Peyer's patch (tissue), 4 donors: ENCODE measurements around the gene PEX16. TPM values are rescaled to one million over a fixed set of nuclear protein-coding genes. Genes with fewer than 3 reads are reported as not detected.
A peak's percentile ranks its signal among the peaks of the same experiment; 100 is the strongest.
"Not testable (repeated sequence)": the region's sequence is repeated elsewhere in the genome, so short reads cannot be mapped to it uniquely, and the experiment has no call there.

ENCODE experiments used
- DNase-seq, 3 donors: peaks; one replicate each; pipeline ENCODE4 v3.0.0-alpha.2; 2017 to 2019
- H3K27ac ChIP-seq, 4 donors: fragments of 200-600 bp; sonication (generic); one replicate each; pipeline ENCODE4 v1.5.1; 2016 to 2019
- H3K27me3 ChIP-seq, 2 donors: fragments of 200-600 bp; sonication (generic); one replicate each; pipeline ENCODE4 v1.5.1; 2019
- H3K36me3 ChIP-seq, 3 donors: fragments of 200-600 bp; sonication (generic); one replicate each; pipeline ENCODE4 v1.5.1; 2016 to 2019
- H3K4me1 ChIP-seq, 4 donors: fragments of 200-600 bp; sonication (generic); one replicate each; pipeline ENCODE4 v1.5.1; 2016 to 2019
- H3K4me3 ChIP-seq, 4 donors: fragments of 200-600 bp; sonication (generic); 1 replicate in 3 of 4; 2 replicates in 1 of 4; pipeline ENCODE4 v1.5.1; 2016 to 2019; ENCODE audit warnings: mild to moderate bottlenecking in 1 of 4
- H3K9me3 ChIP-seq, 4 donors: fragments of 200-600 bp; sonication (generic); one replicate each; pipeline ENCODE4 v1.5.1; 2016 to 2019; ENCODE audit warnings: mild to moderate bottlenecking in 1 of 4
- POLR2A ChIP-seq, 2 donors: fragments of 450-650 bp; IDR thresholded peaks; one replicate each; pipeline ENCODE4 v1.5.1; 2017; ENCODE audit warnings: antibody characterized with exemption in 2 of 2, mild to moderate bottlenecking in 2 of 2, moderate library complexity in 2 of 2
- total RNA-seq, 4 donors: library from RNA; depleted of rRNA; stranded (reverse); fragments of >200 nt; gene quantifications; one replicate each; pipeline ENCODE4 v1.1.0, GENCODE V29; 2016
- TF ChIP-seq, protein P1 (sequence below), 6 experiments: fragments of 450-650 bp in 4 of 6; fragments of 200-600 bp in 2 of 6; sonication (generic) in 1 of 6; IDR thresholded peaks; one replicate each; pipeline ENCODE4 v1.5.1; 2017 to 2019; ENCODE audit warnings: antibody characterized with exemption in 6 of 6, mild to moderate bottlenecking in 3 of 6, moderate library complexity in 1 of 6

PEX16 gene
- total RNA-seq, 4 donors from 2014 or later, result 46.2 to 66.8 (median 63.0) TPM

DNA sequence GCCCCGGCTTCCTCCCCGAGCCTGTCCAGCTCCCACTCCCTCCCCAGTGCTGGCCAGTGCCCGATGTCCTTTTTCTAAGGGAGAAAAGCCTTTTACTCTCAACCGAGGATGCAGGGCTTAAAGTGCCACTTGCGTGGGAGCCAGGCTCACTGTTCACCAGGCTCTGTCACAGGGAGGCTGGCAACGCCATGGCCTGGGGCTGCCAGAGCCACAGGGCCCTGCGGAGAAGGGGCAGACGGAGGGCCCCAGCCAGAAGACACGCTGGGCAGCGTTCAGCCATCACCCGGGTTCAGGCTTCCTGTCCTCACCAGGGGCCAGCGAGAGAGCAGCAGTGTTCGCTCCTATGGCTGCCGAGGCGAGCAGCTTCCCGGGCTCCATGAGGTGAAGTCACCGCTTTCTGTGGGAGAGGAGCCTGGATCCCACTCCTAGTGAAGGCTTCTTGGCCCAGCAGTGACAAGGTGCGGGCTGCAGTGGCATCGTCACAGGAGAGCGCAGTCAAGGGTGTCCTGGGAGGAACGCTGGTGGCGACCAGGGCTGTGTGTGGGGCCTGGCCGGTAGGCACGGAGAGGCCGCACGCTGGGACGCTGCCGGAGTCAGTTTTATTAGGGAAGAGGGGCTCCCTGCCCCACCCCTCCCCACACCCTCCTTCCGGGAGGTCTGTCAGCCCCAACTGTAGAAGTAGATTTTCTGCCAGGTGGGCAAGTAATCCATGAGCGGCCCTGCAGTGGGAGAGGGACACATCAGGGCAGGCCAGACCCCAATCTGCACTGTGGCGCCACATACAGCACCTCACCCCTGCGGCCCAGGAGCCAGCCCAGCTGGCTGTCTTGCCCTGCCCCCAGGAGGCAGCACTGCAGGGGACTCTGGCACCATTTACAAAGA is 7.8 kb downstream of the PEX16 start:
- no peak overlapping the region for H3K4me3 ChIP-seq
- no peak for TF ChIP-seq POLR2A (IDR thresholded peaks at IDR 0.05)
- TF ChIP-seq, protein P1, sequence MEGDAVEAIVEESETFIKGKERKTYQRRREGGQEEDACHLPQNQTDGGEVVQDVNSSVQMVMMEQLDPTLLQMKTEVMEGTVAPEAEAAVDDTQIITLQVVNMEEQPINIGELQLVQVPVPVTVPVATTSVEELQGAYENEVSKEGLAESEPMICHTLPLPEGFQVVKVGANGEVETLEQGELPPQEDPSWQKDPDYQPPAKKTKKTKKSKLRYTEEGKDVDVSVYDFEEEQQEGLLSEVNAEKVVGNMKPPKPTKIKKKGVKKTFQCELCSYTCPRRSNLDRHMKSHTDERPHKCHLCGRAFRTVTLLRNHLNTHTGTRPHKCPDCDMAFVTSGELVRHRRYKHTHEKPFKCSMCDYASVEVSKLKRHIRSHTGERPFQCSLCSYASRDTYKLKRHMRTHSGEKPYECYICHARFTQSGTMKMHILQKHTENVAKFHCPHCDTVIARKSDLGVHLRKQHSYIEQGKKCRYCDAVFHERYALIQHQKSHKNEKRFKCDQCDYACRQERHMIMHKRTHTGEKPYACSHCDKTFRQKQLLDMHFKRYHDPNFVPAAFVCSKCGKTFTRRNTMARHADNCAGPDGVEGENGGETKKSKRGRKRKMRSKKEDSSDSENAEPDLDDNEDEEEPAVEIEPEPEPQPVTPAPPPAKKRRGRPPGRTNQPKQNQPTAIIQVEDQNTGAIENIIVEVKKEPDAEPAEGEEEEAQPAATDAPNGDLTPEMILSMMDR (IDR thresholded peaks at IDR 0.05), result no peak
- no peak for DNase-seq
- H3K4me1 ChIP-seq, result peaks cover 0 to 21% (median 0%) of the 10 kb centered on the region in 4 donors
- no peaks in the 10 kb centered on the region for H3K9me3 ChIP-seq
- H3K27ac ChIP-seq, result no peak overlapping the region
- peaks cover 0 to 58% (median 0%) of the 10 kb centered on the region in 3 donors for H3K36me3 ChIP-seq
- no peaks in the 10 kb centered on the region for H3K27me3 ChIP-seq

DNA sequence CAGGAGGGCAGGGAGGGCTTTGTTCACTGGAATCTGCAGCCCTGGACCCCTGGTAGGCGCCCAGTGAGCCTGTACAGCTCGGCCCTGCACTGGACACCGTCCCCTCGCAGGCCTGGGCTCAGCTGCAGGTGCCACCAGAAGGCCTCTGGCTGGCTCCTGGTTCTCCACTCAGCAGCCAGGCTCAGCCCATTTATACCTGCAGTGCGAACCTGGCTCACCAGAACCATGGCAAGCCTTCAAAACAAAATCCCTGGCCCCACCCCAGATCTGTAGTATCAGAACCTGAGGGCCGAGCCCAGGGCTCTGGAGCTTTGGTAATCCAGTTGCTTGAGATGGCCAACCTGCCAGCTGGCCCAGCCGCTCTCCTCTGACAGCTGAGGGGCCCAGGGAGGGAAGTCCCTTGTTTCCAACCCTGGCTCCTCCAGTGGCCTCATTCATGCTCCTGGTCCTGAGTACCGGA is 9.7 kb downstream of the PEX16 start:
- Histone ChIP-seq H3K9me3 (no peaks in the 10 kb centered on the region), H3K4me3 (no peak overlapping the region), H3K36me3 (peaks cover 0 to 40% (median 0%) of the 10 kb centered on the region in 3 donors), H3K27ac (no peak overlapping the region), H3K4me1 (peaks cover 0 to 21% (median 0%) of the 10 kb centered on the region in 4 donors), H3K27me3 (no peaks in the 10 kb centered on the region)
- no peak for DNase-seq
- TF ChIP-seq, protein P1 (IDR thresholded peaks at IDR 0.05), result no peak
- TF ChIP-seq POLR2A (IDR thresholded peaks at IDR 0.05), result no peak

DNA sequence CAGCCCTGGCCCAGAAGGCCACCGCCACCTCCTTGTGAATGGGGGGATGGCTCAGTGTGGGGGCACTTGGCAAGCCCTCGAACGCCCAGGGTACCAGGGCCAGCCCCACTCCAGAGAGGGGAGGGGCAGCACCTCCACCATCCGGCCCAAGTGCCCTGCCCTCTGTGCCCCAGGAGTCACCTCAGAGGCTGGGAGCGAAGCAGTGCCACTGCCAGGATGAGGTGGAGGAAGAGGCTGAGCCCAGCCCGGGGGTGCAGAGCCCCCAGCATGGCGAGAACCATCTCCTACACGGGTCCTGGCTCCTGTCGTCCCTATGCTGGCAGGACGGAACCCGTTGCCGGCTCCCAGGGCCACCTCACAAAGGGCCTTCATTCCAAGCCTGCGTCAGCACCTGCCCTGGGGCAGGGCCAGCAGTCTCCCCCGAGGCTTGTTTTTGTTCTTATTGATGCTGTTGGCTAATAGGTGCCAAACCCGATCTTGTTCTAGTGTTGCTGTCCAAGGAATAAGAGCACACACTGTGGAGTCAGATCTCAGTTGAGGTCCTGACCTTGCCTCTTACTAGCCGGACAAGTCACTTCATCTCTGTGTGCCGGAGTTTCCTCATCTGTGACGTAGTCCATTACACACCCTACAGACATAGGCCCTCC is 10.6 kb downstream of the PEX16 start, which contains the start of gene FREY1:
Gene FREY1 (minus strand): TSS at position 307 of the 647 bp plus-strand sequence. CDS start 26 bp downstream, at position 281.
- Histone ChIP-seq H3K4me1 (peaks cover 0 to 21% (median 0%) of the 10 kb centered on the region in 4 donors), H3K27me3 (no peaks in the 10 kb centered on the region), H3K9me3 (no peaks in the 10 kb centered on the region), H3K27ac (no peak within 1 kb of the TSS), H3K4me3 (no peak within 1 kb of the TSS), H3K36me3 (peaks cover 0 to 32% (median 0%) of the 10 kb centered on the region in 3 donors)
- TF ChIP-seq, protein P1 (IDR thresholded peaks at IDR 0.05), result no peak
- no peak for TF ChIP-seq POLR2A (IDR thresholded peaks at IDR 0.05)
- no peak for DNase-seq

DNA sequence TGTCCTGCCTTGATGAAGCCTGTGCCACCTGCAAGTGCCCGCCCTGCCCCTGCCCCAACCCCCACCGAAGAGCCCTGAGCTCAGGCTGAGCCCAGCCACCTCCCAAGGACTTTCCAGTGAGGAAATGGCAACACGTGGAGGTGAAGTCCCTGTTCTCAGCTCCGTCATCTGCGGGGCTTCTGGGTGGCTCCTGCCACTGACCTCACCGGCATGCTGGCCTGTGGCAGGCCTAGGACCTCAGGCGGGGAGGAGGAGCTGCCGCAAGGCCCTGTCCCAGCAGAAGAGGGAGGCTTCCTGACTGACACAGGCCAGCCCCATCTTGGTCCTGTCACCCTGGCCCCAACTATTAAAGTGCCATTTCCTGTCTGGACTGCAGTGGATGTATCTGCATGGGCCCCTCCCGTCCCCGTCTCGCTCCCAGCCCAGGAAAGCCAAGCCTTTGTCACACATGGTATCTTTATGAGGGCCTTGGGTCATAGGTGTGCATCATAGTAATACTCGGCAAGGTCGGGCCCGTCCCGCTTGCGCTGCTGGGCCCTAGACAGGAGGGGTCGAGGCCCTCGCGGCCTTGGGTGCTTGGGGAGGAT is 11.5 kb downstream of the PEX16 start:
- Histone ChIP-seq H3K9me3 (no peaks in the 10 kb centered on the region), H3K27me3 (no peaks in the 10 kb centered on the region), H3K36me3 (peaks cover 0 to 23% (median 0%) of the 10 kb centered on the region in 3 donors), H3K27ac (no peak overlapping the region), H3K4me3 (no peak overlapping the region), H3K4me1 (peaks cover 0 to 21% (median 0%) of the 10 kb centered on the region in 4 donors)
- no peak for TF ChIP-seq POLR2A (IDR thresholded peaks at IDR 0.05)
- TF ChIP-seq, protein P1 (IDR thresholded peaks at IDR 0.05), result no peak
- DNase-seq, result peak in 1 of 3 donors; percentile 63

DNA sequence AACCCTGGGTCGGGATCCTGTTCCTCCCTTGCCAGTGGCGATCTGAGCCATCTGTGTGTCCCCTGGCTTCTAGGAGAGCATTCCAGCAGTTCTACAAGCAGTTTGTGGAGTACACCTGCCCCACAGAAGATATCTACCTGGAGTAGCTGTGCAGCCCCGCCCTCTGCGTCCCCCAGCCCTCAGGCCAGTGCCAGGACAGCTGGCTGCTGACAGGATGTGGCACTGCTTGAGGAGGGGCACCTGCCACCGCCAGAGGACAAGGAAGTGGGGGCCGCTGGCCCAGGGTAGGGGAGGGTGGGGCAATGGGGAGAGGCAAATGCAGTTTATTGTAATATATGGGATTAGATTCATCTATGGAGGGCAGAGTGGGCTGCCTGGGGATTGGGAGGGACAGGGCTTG is 12.1 kb downstream of the PEX16 start:
- H3K9me3 ChIP-seq, DNase-seq, H3K27me3 ChIP-seq, H3K27ac ChIP-seq, H3K4me3 ChIP-seq: not testable (repeated sequence)
- Histone ChIP-seq H3K4me1 (peaks cover 0 to 27% (median 0%) of the 10 kb centered on the region in 4 donors), H3K36me3 (peaks cover 0 to 16% (median 0%) of the 10 kb centered on the region in 3 donors)
